Skin of body (tissue), 2 donors: ENCODE measurements around the gene DCAF10. TPM values are rescaled to one million over a fixed set of nuclear protein-coding genes. Genes with fewer than 3 reads are reported as not detected.
"Not testable (repeated sequence)": the region's sequence is repeated elsewhere in the genome, so short reads cannot be mapped to it uniquely, and the experiment has no call there.

Source experiments
- DNase-seq: peaks from one replicate; lab custom pipeline; 2025; lab: John Stamatoyannopoulos, UW
- total RNA-seq: library from RNA; depleted of rRNA; stranded (reverse); fragments of >200 nt; gene quantifications from one replicate; pipeline ENCODE4 v1.2.3, GENCODE V29; 2014

DCAF10 gene
- 20.3 TPM for total RNA-seq

- peak; percentile 72 for DNase-seq
Measured at GRCh38 chr9:37800631-37801286, at the start of gene DCAF10. Gene DCAF10, plus strand, starts transcription at chr9:37800797. Its CDS starts 70 bp downstream, at chr9:37800867.

DNA sequence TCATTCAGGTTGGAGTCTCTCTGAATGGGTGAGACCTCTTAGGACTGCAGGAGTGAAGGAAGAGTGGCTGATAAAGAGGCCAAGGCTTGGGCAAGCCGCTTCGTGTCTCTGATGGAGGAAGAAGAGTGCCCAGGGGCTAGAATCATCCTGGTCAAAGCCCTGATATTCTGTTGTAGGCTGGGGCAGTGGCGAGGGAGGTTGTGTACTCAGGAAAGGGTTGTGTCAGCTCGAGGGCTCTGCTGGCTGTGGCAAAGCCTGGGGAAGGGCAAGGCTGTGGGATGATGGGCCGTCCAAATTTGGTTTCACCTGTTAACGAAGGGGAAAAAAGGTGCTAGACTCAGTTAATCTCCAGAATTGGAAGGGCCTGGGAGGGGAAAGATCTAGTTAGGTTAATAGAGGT is 49.4 kb upstream of the DCAF10 start:
- DNase-seq: no peak

GRCh38 chr9:37751704-37752103 is 48.9 kb upstream of the DCAF10 start:
- DNase-seq: not testable (repeated sequence)

DNA sequence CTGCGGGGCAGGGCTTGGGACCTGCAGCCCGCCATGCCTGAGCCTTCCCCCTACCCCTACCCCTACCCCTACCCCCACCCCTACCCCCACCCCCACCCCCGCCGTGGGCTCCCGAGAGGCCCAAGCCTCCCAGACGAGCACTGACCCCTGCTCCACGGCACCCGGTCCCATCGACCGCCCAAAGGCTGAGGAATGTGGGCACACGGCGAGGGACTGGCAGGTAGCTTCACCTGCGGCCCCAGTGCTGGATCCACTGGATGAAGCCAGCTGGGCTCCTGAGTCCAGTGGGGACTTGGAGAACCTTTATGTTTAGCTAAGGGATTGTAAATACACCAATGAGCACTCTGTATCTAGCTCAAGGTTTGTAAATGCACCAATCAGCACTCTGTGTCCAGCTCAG is 48.5 kb upstream of the DCAF10 start:
- not testable (repeated sequence) for DNase-seq

DNA sequence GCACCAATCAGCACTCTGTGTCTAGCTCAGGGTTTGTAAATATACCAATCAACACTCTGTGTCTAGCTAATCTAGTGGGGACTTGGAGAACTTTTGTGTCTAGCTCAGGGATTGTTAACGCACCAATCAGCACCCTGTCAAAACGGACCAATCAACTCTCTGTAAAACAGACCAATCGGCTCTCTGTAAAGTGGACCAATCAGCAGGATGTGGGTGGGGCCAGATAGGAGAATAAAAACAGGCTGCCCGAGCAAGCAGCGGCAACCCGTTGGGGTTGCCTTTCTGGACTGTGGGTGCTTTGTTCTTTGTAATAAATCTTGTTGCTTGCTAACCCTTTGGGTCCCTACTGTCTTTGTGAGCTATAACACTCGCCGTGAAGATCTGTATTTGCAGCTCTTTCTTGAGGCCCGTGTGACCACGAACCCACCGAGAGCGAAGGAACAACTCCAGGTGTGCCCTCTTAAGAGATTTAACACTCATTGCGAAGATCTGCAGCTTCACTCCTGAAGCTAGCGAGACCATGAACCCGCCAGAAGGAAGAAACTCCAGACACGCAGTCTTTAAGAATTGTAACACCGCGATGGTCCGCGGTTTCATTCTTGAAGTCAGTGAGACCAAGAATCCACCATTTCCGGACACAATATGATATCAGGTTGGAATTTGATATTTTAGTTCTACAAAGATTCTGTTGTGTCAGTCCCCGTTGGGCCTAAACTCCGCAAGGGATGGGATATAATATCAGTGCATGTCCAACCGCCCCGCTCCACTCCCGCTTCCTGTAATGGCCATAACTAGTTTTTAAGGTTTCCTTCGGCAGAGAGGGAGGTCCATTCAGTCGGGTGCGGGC is 47.7 kb upstream of the DCAF10 start:
- DNase-seq: no peak

DNA sequence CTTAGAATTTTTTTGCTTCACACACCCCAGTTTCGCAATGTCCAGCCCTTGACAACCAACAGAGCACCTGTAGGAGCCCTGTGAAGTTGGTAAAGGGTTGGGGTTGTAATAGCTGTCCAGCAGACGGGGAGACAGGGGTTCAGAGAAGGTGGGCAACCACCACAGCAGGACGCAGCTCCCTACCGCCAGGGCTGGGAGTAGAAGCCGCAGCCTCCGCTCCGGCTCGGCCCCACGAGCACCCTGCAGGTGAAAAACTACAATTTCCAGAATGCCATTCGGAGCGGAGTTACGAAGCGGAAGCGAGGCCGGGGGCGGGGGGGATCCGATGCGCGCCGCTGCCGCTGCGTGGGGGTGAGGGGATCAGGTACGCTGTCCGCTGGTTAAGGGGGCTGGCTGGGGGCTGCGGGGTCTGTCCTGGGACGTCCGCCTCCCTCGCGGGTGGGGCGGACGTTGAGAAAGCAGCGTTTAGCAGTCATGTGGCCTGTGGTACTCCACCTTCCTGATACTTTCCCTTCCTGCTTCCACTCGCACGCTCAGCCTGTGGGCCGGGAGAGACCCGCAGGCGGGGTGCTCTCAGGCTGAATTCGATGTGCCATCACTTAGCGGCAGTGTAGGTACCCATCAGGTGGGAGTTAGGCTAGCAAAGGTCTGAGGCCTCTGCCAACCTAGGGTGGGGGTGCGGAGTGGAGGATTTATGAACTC is 47.0 kb upstream of the DCAF10 start, which contains the start of gene TRMT10B:
Gene TRMT10B (plus strand): TSS at position 317 of the 702 bp plus-strand sequence. CDS start 8,127 bp downstream, outside the sequence.
- DNase-seq: peak; percentile 32

DNA sequence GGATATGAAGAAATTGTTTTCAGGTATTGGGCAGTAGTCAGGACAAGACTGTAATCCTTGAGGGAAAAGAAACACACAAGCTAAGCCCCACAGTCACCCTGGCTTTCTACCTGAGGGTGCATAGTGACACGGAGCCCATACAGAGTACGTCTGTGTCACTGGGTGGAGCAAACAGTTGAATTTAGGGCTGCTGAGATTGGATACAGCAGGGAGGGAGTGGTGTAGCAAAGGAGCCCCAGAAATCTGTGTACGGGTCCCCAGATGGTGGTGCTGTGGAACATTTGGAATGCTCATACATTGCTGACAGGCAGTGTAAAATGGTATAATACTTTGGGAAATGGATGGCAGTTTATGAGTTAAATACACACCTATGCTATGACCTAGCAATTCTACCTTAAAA is 41.9 kb upstream of the DCAF10 start:
- DNase-seq: no peak

- no peak for DNase-seq
Measured at GRCh38 chr9:37760416-37761161, 40.0 kb upstream of the DCAF10 start.

DNA sequence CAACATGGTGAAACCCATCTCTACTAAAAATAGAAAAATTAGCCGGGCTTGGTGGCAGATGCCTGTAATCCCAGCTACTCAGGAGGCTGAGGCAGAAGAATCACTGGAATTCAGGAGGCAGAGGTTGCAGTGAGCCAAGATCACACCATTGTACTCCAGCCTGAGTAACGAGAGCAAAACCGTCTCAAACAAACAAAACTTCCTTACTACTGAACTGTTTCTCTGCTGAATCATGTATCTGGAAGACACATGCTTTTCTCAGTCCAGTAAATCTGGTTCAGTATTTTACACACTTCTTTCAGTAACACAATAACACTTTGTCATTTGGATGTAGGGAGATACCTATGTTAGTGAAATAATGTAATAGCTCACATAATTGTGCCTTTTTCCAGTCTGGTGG is 39.1 kb upstream of the DCAF10 start:
- DNase-seq: no peak

- DNase-seq: not testable (repeated sequence)
Measured at GRCh38 chr9:37765263-37765662, 35.3 kb upstream of the DCAF10 start.

DNA sequence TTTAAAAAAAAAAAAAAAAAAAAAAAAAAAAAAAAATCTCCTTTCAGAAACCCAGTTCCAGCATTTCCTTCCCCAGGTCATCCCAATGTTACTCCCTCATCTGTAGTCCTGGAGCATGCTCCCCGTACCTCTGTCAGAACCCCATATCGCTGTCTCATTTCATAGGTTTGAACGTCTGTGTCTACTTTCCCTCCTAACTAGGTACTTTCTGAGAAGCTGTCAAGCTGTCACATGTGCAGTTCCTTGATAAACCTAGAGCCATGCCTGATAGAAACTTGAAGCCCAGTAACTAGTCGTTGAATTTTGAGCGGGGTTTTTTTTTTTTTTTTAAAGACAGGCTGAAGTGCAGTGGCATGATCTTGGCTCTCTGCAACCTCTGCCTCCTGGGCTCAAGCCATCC is 31.3 kb upstream of the DCAF10 start:
- DNase-seq: no peak

DNA sequence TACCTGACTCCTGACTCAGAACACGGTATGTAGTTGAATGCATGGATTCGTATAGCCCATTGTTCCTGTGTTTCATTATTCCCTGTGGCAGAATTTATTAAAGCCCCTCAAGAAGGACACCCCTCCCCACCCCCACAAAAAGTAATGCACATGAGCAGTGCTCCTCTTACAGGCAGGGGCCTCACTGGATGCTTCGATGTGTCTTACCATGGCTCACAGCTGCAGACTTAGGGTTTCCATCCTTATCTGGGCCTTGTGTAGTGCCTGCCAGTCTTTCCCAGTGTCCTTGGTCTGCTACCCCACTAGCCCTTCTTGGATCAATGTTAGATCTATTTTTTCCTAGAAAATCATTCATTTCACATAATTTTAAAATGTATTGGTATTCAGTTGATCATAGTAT is 30.6 kb upstream of the DCAF10 start:
- no peak for DNase-seq

DNA sequence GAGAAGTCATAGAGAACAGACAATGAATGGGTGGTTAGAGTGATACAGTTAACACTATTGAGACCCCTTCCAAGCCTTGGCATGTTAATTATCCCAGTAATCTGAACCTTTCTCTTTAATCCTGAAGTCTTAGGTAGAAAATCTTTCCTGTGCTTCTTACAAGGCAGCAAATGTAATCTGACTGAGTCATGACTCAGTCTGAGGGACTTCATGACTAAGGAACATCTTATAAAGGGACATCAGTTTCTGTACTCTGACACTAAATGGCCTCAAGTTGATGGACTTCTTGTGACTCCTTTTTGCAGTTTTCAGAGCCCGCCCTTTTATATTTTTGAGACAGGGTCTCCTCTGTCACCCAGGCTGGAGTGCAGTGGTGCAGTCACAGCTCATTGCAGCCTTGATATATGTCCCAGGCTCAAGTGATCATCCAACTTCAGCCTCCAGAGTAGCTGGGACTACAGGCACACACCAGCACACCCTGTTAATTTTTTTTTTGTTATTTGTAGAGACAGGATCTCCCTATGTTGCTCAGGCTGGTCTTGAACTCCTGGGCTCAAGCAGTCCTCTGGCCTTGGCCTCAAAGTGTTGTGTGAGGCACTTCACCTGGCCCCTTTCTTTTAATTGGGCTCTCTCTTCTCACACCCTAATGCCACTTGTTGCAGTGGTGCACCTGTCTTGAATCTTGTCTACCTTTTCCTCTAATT is 25.2 kb upstream of the DCAF10 start:
- DNase-seq: no peak

DNA sequence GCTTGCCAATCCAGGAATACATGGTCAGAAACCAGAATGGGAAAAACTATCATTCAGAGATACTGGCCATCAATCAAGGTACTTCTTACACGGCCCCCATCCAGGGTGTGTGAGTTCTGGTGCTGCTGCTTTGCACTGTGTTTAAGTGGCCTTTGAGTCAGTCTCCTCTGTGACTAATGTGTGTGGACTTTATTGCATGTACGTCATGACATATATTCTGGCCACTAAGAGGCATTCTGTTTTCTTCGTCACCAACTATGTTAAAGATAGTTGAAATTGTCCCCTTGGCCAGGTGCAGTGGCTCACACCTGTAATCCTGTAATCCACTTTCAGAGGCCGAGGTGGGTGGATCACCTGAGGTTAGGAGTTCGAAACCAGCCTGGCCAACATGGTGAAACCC is 24.3 kb upstream of the DCAF10 start:
- no peak for DNase-seq

- DNase-seq: no peak
Measured at GRCh38 chr9:37778534-37778933, 22.1 kb upstream of the DCAF10 start.

GRCh38 chr9:37784291-37784615 is 16.3 kb upstream of the DCAF10 start:
- DNase-seq: no peak

DNA sequence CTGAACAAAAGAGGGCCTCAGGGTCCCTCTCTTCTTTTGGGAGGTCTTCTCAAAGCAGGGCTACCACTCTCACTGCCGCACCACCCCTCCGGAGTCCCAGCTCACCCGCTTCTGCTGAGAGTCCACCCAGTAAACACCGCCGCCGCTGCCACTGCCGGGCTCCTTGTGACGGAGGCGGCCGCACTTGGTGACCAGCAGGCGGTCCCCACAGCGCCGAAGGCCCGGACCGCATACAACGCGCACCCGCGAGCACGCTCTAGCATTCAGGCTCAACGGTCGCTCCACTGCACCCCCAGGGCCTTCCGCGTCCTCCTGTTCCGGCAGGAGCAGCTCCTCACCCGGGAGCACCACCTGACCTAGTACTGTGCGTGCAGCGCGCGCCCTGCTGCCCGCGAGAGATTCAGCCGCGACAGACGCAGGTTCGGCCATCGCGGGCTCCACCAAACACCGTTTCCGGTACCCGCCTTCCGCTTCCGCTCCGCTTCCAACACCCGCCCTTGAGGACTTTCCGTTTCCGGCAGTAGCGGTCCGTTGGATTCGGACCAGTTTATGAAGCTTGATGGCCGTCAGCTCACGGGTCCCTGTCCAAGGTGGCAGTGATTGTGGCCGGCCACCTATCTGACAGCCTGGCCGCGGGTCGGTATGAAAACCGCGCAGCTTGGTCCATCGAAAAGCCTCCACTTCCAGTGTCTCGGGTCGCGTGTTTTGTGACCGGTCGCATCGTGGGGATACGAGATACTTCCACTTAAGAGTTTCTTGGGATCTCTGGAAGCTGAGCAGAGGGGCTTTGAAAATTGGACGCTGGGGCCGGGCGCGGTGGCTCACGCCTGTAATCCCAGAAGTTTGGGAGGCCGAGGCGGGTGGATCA is 15.7 kb upstream of the DCAF10 start, which contains the start of gene EXOSC3:
Gene EXOSC3 (minus strand): TSS at position 449 of the 868 bp plus-strand sequence. CDS start 20 bp downstream, at position 429.
- peak; percentile 79 for DNase-seq

DNA sequence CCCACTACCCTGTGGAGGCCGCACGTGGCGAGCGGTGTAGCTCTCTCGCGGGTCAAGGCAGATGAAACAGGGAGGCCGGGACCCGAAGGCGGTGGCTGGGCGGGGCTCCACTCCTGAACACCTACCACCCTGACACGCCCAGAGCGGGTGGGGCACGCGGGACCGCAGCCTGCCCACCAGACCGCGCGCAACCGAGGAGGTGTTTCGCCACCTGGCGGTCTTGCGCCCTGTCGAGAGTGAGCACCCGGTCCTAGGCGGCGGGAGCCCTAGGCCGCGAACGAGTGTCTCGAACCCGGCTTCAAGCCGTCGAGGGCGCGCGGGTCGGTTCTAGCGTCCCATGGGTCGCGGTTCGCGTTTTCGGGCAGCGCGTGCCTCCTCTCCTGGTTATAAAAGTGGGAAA is 13.5 kb upstream of the DCAF10 start:
- no peak for DNase-seq

DNA sequence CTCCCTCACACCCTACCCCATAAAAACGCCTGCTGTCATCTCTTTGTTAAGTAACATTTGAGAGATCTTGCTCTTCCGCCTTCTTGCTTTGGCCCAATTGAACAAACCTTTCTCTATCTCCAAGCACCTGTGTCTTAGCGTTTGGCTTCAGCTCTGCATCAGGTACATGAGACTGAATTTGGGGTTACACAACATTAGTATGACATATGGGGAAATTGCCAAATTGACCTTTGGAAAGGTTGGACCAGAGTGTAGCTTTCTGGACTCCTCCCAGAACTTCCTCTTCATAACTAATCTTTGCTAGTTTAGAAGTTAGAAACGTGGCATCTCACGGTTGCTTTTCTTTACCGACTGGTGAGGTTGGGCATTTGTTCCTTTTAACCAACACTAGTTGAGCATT is 12.3 kb upstream of the DCAF10 start:
- no peak for DNase-seq

DNA sequence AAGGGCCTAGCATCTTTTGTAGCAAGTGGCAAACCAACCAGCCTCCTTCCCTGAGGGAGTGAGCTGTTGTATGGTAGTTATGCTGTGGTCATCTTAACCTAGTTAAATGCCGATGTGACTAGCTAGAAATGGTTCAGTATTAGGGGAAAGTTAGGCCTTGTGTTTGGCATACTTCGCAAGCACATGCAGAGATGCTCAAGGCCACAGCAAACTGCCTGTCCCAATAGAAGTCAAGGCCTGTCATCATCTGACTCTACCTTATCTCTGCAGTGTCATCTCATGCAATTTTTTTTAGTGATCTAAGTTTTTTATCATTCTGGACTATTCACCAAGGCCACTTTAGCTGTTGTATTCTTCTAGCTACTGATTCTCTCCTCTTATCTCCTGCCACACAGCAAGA is 10.5 kb upstream of the DCAF10 start:
- no peak for DNase-seq
